ENCODE data around the gene SMPD1.

Gene SMPD1

GRCh38 chr11:6417907-6418556 lies 27.8 kb downstream of the SMPD1 start:
- DNase-seq: no peak

GRCh38 chr11:6418557-6419008 lies 28.3 kb downstream of the SMPD1 start:
- no peak for DNase-seq

GRCh38 chr11:6419009-6419631 lies 28.8 kb downstream of the SMPD1 start, which contains the start of gene APBB1:
Gene APBB1 (minus strand): TSS chr11:6419094. CDS start chr11:6411347, 7,747 bp downstream.
- no peak for DNase-seq

- DNase-seq: no peak
These were observed 30.4 kb downstream of the SMPD1 start for GRCh38 chr11:6420677-6421076.

GRCh38 chr11:6427516-6427915 lies 37.2 kb downstream of the SMPD1 start:
- no peak for DNase-seq

- no peak for DNase-seq
These were observed 41.6 kb downstream of the SMPD1 start for GRCh38 chr11:6431861-6432260.

GRCh38 chr11:6433998-6434660 lies 43.9 kb downstream of the SMPD1 start:
- no peak for DNase-seq

GRCh38 chr11:6437423-6437822 lies 47.1 kb downstream of the SMPD1 start:
- DNase-seq: no peak

- DNase-seq: no peak
These were observed 47.7 kb downstream of the SMPD1 start for GRCh38 chr11:6437993-6438392.

- no peak for DNase-seq
These were observed 48.8 kb downstream of the SMPD1 start for GRCh38 chr11:6438979-6439571.

- DNase-seq: no peak
These were observed 50.7 kb downstream of the SMPD1 start, which contains the start of gene HPX for GRCh38 chr11:6440906-6441358. Gene HPX (minus strand): TSS chr11:6440987. CDS start chr11:6440963, 24 bp downstream.

- no peak for DNase-seq
These were observed 52.2 kb downstream of the SMPD1 start for GRCh38 chr11:6442441-6442840.

GRCh38 chr11:6443269-6444003 lies 53.2 kb downstream of the SMPD1 start:
- DNase-seq: no peak

Measured in cortex of kidney (tissue), 1 donor.